ENCODE results near the gene UBE2Q2.

The UBE2Q2 gene

DNA sequence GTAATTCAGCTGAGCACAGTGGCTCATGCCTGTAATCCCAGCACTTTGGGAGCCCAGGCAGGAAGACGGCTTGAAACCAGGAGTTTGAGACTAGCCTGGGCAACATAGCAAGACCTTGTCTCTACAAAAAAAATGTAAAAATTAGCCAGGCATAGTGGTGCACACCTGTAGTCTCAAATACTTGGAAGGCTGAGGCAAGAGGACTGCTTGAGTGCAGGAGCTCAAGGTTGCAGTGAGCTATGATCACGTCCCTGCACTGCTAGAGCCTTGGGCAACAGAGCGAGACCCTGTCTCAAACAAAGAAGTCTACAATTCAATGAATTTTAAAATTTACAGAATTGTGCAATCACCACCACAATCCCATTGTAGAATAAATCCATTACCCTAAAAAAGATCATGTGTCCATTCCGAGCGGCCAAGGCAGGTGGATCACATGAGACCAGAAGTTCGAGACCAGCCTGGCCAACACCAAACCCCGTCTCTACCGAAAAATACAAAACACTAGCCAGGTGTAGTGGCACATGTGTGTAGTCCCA lies 105.6 kb downstream of the UBE2Q2 start:
- DNase-seq (ENCODE audit: low spot score), result no peak
- TF ChIP-seq, protein P1, sequence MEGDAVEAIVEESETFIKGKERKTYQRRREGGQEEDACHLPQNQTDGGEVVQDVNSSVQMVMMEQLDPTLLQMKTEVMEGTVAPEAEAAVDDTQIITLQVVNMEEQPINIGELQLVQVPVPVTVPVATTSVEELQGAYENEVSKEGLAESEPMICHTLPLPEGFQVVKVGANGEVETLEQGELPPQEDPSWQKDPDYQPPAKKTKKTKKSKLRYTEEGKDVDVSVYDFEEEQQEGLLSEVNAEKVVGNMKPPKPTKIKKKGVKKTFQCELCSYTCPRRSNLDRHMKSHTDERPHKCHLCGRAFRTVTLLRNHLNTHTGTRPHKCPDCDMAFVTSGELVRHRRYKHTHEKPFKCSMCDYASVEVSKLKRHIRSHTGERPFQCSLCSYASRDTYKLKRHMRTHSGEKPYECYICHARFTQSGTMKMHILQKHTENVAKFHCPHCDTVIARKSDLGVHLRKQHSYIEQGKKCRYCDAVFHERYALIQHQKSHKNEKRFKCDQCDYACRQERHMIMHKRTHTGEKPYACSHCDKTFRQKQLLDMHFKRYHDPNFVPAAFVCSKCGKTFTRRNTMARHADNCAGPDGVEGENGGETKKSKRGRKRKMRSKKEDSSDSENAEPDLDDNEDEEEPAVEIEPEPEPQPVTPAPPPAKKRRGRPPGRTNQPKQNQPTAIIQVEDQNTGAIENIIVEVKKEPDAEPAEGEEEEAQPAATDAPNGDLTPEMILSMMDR (IDR thresholded peaks at IDR 0.05; ENCODE audit: borderline replicate concordance, control extremely low read depth, extremely low read depth, insufficient read depth, missing control alignments), result no peak
- in situ Hi-C loops (cut with MboI; ENCODE audit: low sequenced_read_pairs, unreplicated experiment), result no loop called here

All from GM13976 (cell line).